ENCODE measurements around the gene PARD3B.

The PARD3B gene

GRCh38 chr2:205033431-205033830 is 488.2 kb downstream of the PARD3B start:
- H3K9me3 ChIP-seq (replicated peaks; ENCODE audit: low read length) = no peaks in the 10 kb centered on the region
- no peaks in the 10 kb centered on the region for H3K4me1 ChIP-seq (ENCODE audit: control insufficient read depth, insufficient read depth, low read length)
- no peak overlapping the region for H3K9ac ChIP-seq (ENCODE audit: low read depth, low read length)
- no peak overlapping the region for H3K4me3 ChIP-seq (ENCODE audit: low read length)
- H3K27me3 ChIP-seq (ENCODE audit: control insufficient read depth, insufficient read depth, low read length) = no peaks in the 10 kb centered on the region
- H3K36me3 ChIP-seq (ENCODE audit: insufficient read depth, low read length) = no peaks in the 10 kb centered on the region
- no peak overlapping the region for H3K4me2 ChIP-seq (ENCODE audit: low read length)

- H3K9me3 ChIP-seq (replicated peaks; ENCODE audit: low read length) = no peaks in the 10 kb centered on the region
- no peaks in the 10 kb centered on the region for H3K27me3 ChIP-seq (ENCODE audit: control insufficient read depth, insufficient read depth, low read length)
- H3K36me3 ChIP-seq (ENCODE audit: insufficient read depth, low read length) = no peaks in the 10 kb centered on the region
- H3K4me1 ChIP-seq (ENCODE audit: control insufficient read depth, insufficient read depth, low read length) = no peaks in the 10 kb centered on the region
- H3K4me3 ChIP-seq (ENCODE audit: low read length) = no peak overlapping the region
- no peak overlapping the region for H3K4me2 ChIP-seq (ENCODE audit: low read length)
- H3K9ac ChIP-seq (ENCODE audit: low read depth, low read length) = no peak overlapping the region
Measured at GRCh38 chr2:205034034-205034433, 488.8 kb downstream of the PARD3B start.

- no peaks in the 10 kb centered on the region for H3K4me1 ChIP-seq (ENCODE audit: control insufficient read depth, insufficient read depth, low read length)
- no peaks in the 10 kb centered on the region for H3K27me3 ChIP-seq (ENCODE audit: control insufficient read depth, insufficient read depth, low read length)
- H3K36me3 ChIP-seq (ENCODE audit: insufficient read depth, low read length) = no peaks in the 10 kb centered on the region
- no peak overlapping the region for H3K9ac ChIP-seq (ENCODE audit: low read depth, low read length)
- no peak overlapping the region for H3K4me3 ChIP-seq (ENCODE audit: low read length)
- H3K9me3 ChIP-seq (replicated peaks; ENCODE audit: low read length) = no peaks in the 10 kb centered on the region
- no peak overlapping the region for H3K4me2 ChIP-seq (ENCODE audit: low read length)
Measured at GRCh38 chr2:205040323-205040722, 495.0 kb downstream of the PARD3B start.

- Histone ChIP-seq H3K9me3 (replicated peaks; ENCODE audit: low read length) (no peaks in the 10 kb centered on the region), H3K4me1 (ENCODE audit: control insufficient read depth, insufficient read depth, low read length) (no peaks in the 10 kb centered on the region), H3K4me2 (ENCODE audit: low read length) (no peak overlapping the region), H3K4me3 (ENCODE audit: low read length) (no peak overlapping the region), H3K36me3 (ENCODE audit: insufficient read depth, low read length) (no peaks in the 10 kb centered on the region), H3K9ac (ENCODE audit: low read depth, low read length) (no peak overlapping the region), H3K27me3 (ENCODE audit: control insufficient read depth, insufficient read depth, low read length) (no peaks in the 10 kb centered on the region)
Measured at GRCh38 chr2:205041472-205042130, 496.3 kb downstream of the PARD3B start.

- no peak overlapping the region for H3K9ac ChIP-seq (ENCODE audit: low read depth, low read length)
Measured at GRCh38 chr2:205043285-205043684, 498.0 kb downstream of the PARD3B start.

GRCh38 chr2:205045706-205046105 is 500.4 kb downstream of the PARD3B start:
- Histone ChIP-seq H3K9me3 (replicated peaks; ENCODE audit: low read length) (no peaks in the 10 kb centered on the region), H3K4me2 (ENCODE audit: low read length) (no peak overlapping the region)

More at GRCh38 chr2:205043285-205043684, 498.0 kb downstream of the PARD3B start:
- H3K27me3 ChIP-seq (ENCODE audit: control insufficient read depth, insufficient read depth, low read length) = no peaks in the 10 kb centered on the region
- H3K36me3 ChIP-seq (ENCODE audit: insufficient read depth, low read length) = no peaks in the 10 kb centered on the region
- no peak overlapping the region for H3K4me2 ChIP-seq (ENCODE audit: low read length)
- H3K9me3 ChIP-seq (replicated peaks; ENCODE audit: low read length) = no peaks in the 10 kb centered on the region
- no peak overlapping the region for H3K4me3 ChIP-seq (ENCODE audit: low read length)
- H3K4me1 ChIP-seq (ENCODE audit: control insufficient read depth, insufficient read depth, low read length) = no peaks in the 10 kb centered on the region

GRCh38 chr2:205047273-205047839 is 502.1 kb downstream of the PARD3B start:
- Histone ChIP-seq H3K4me1 (ENCODE audit: control insufficient read depth, insufficient read depth, low read length) (no peaks in the 10 kb centered on the region), H3K4me2 (ENCODE audit: low read length) (no peak overlapping the region), H3K36me3 (ENCODE audit: insufficient read depth, low read length) (no peaks in the 10 kb centered on the region), H3K27me3 (ENCODE audit: control insufficient read depth, insufficient read depth, low read length) (no peaks in the 10 kb centered on the region), H3K9me3 (replicated peaks; ENCODE audit: low read length) (no peaks in the 10 kb centered on the region), H3K4me3 (ENCODE audit: low read length) (no peak overlapping the region), H3K9ac (ENCODE audit: low read depth, low read length) (no peak overlapping the region)

More at GRCh38 chr2:205045706-205046105, 500.4 kb downstream of the PARD3B start:
- H3K27me3 ChIP-seq (ENCODE audit: control insufficient read depth, insufficient read depth, low read length) = no peaks in the 10 kb centered on the region
- H3K4me1 ChIP-seq (ENCODE audit: control insufficient read depth, insufficient read depth, low read length) = no peaks in the 10 kb centered on the region
- H3K36me3 ChIP-seq (ENCODE audit: insufficient read depth, low read length) = no peaks in the 10 kb centered on the region
- H3K9ac ChIP-seq (ENCODE audit: low read depth, low read length) = no peak overlapping the region
- no peak overlapping the region for H3K4me3 ChIP-seq (ENCODE audit: low read length)

GRCh38 chr2:205051417-205051816 is 506.1 kb downstream of the PARD3B start:
- Histone ChIP-seq H3K4me1 (ENCODE audit: control insufficient read depth, insufficient read depth, low read length) (no peaks in the 10 kb centered on the region), H3K36me3 (ENCODE audit: insufficient read depth, low read length) (no peaks in the 10 kb centered on the region), H3K4me3 (ENCODE audit: low read length) (no peak overlapping the region), H3K4me2 (ENCODE audit: low read length) (no peak overlapping the region), H3K9me3 (replicated peaks; ENCODE audit: low read length) (no peaks in the 10 kb centered on the region), H3K9ac (ENCODE audit: low read depth, low read length) (no peak overlapping the region), H3K27me3 (ENCODE audit: control insufficient read depth, insufficient read depth, low read length) (no peaks in the 10 kb centered on the region)

GRCh38 chr2:205052781-205053180 is 507.5 kb downstream of the PARD3B start:
- Histone ChIP-seq H3K9ac (ENCODE audit: low read depth, low read length) (no peak overlapping the region), H3K9me3 (replicated peaks; ENCODE audit: low read length) (no peaks in the 10 kb centered on the region), H3K4me3 (ENCODE audit: low read length) (no peak overlapping the region), H3K27me3 (ENCODE audit: control insufficient read depth, insufficient read depth, low read length) (no peaks in the 10 kb centered on the region), H3K36me3 (ENCODE audit: insufficient read depth, low read length) (no peaks in the 10 kb centered on the region), H3K4me1 (ENCODE audit: control insufficient read depth, insufficient read depth, low read length) (no peaks in the 10 kb centered on the region), H3K4me2 (ENCODE audit: low read length) (no peak overlapping the region)

- H3K4me2 ChIP-seq (ENCODE audit: low read length) = no peak overlapping the region
- H3K4me1 ChIP-seq (ENCODE audit: control insufficient read depth, insufficient read depth, low read length) = no peaks in the 10 kb centered on the region
- no peaks in the 10 kb centered on the region for H3K36me3 ChIP-seq (ENCODE audit: insufficient read depth, low read length)
- H3K4me3 ChIP-seq (ENCODE audit: low read length) = no peak overlapping the region
- no peaks in the 10 kb centered on the region for H3K27me3 ChIP-seq (ENCODE audit: control insufficient read depth, insufficient read depth, low read length)
- H3K9ac ChIP-seq (ENCODE audit: low read depth, low read length) = no peak overlapping the region
- H3K9me3 ChIP-seq (replicated peaks; ENCODE audit: low read length) = no peaks in the 10 kb centered on the region
Measured at GRCh38 chr2:205053827-205054410, 508.6 kb downstream of the PARD3B start.

- Histone ChIP-seq H3K4me2 (ENCODE audit: low read length) (no peak overlapping the region), H3K36me3 (ENCODE audit: insufficient read depth, low read length) (no peaks in the 10 kb centered on the region), H3K27me3 (ENCODE audit: control insufficient read depth, insufficient read depth, low read length) (no peaks in the 10 kb centered on the region), H3K4me1 (ENCODE audit: control insufficient read depth, insufficient read depth, low read length) (peaks cover 3% of the 10 kb centered on the region), H3K9ac (ENCODE audit: low read depth, low read length) (no peak overlapping the region), H3K4me3 (ENCODE audit: low read length) (no peak overlapping the region), H3K9me3 (replicated peaks; ENCODE audit: low read length) (no peaks in the 10 kb centered on the region)
Measured at GRCh38 chr2:205054789-205055188, 509.5 kb downstream of the PARD3B start.

GRCh38 chr2:205055251-205055650 is 510.0 kb downstream of the PARD3B start:
- Histone ChIP-seq H3K4me2 (ENCODE audit: low read length) (no peak overlapping the region), H3K9me3 (replicated peaks; ENCODE audit: low read length) (no peaks in the 10 kb centered on the region), H3K36me3 (ENCODE audit: insufficient read depth, low read length) (no peaks in the 10 kb centered on the region), H3K9ac (ENCODE audit: low read depth, low read length) (no peak overlapping the region), H3K4me1 (ENCODE audit: control insufficient read depth, insufficient read depth, low read length) (peaks cover 8% of the 10 kb centered on the region), H3K27me3 (ENCODE audit: control insufficient read depth, insufficient read depth, low read length) (no peaks in the 10 kb centered on the region), H3K4me3 (ENCODE audit: low read length) (no peak overlapping the region)

Data from skeletal muscle satellite cell (primary cell).